Colonic mucosa (tissue), 4 donors: ENCODE measurements around the gene HERC4. TPM values are rescaled to one million over a fixed set of nuclear protein-coding genes. Genes with fewer than 3 reads are reported as not detected.

Experiments
- DNase-seq: peaks from one replicate; pipeline ENCODE4 v3.0.0-alpha.2; 2020
- H3K27ac ChIP-seq: fragments of 200-600 bp; one replicate; pipeline ENCODE4 v1.8.0; 2021
- H3K27me3 ChIP-seq: fragments of 200-600 bp; one replicate; pipeline ENCODE4 v1.8.0; 2021
- H3K36me3 ChIP-seq: fragments of 200-600 bp; one replicate; pipeline ENCODE4 v1.8.0; 2021
- H3K4me1 ChIP-seq: fragments of 200-600 bp; one replicate; pipeline ENCODE4 v1.8.0; 2021; ENCODE audit warnings: mild to moderate bottlenecking
- H3K4me3 ChIP-seq: fragments of 200-600 bp; one replicate; pipeline ENCODE4 v1.8.0; 2021
- H3K9ac ChIP-seq, 2 donors: one replicate each; pipeline ENCODE4 v1.7.0; 2013; ENCODE audit warnings: control low read depth in 2 of 2, low read depth in 2 of 2, low read length in 2 of 2
- H3K9me3 ChIP-seq: fragments of 200-600 bp; one replicate; pipeline ENCODE4 v1.8.0; 2021
- intact Hi-C: fragments of 100-400 bp; cut with DNase I; formaldehyde crosslinking; loops from one replicate; pipeline ENCODE4 v1.14.1; 2022
- total RNA-seq, 2 donors: library from RNA; stranded (reverse); fragmentation: NEBNext Ultra II Directional in 1 of 2; extraction: Animal tissue kit (Norgen Biotek cat#: 25700) in 1 of 2; gene quantifications; one replicate each; pipeline ENCODE4 v1.2.1, GENCODE V29; 2021
- TF ChIP-seq, protein P1 (sequence below): fragments of 200-600 bp; IDR thresholded peaks from one replicate; pipeline ENCODE4 v1.8.0; 2022; ENCODE audit warnings: antibody characterized with exemption, mild to moderate bottlenecking
- donor health status: healthy.
- donor health status: DM: no; HTN: no; CAD: no.
- donor health status: DM: no; HTN: no; CAD: no.

The HERC4 gene
- total RNA-seq, 2 donors from 2014 or later = 35.3 to 51.5 TPM

- Histone ChIP-seq H3K9me3 (no peaks in the 10 kb centered on the region), H3K27me3 (no peaks in the 10 kb centered on the region), H3K36me3 (no peaks in the 10 kb centered on the region), H3K9ac (no peak overlapping the region), H3K27ac (no peak overlapping the region), H3K4me3 (no peak overlapping the region), H3K4me1 (no peaks in the 10 kb centered on the region)
- DNase-seq = no peak
- intact Hi-C loops = no loop called here
- TF ChIP-seq, protein P1, sequence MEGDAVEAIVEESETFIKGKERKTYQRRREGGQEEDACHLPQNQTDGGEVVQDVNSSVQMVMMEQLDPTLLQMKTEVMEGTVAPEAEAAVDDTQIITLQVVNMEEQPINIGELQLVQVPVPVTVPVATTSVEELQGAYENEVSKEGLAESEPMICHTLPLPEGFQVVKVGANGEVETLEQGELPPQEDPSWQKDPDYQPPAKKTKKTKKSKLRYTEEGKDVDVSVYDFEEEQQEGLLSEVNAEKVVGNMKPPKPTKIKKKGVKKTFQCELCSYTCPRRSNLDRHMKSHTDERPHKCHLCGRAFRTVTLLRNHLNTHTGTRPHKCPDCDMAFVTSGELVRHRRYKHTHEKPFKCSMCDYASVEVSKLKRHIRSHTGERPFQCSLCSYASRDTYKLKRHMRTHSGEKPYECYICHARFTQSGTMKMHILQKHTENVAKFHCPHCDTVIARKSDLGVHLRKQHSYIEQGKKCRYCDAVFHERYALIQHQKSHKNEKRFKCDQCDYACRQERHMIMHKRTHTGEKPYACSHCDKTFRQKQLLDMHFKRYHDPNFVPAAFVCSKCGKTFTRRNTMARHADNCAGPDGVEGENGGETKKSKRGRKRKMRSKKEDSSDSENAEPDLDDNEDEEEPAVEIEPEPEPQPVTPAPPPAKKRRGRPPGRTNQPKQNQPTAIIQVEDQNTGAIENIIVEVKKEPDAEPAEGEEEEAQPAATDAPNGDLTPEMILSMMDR = no peak
Observed at GRCh38 chr10:68103261-68103878, 28.3 kb upstream of the HERC4 start.

- no peaks in the 10 kb centered on the region for H3K4me1 ChIP-seq
- no peaks in the 10 kb centered on the region for H3K9me3 ChIP-seq
- H3K9ac ChIP-seq = no peak overlapping the region
- H3K4me3 ChIP-seq = no peak overlapping the region
- H3K27me3 ChIP-seq = no peaks in the 10 kb centered on the region
- no peaks in the 10 kb centered on the region for H3K36me3 ChIP-seq
- no peak overlapping the region for H3K27ac ChIP-seq
- TF ChIP-seq, protein P1 = no peak
- DNase-seq = no peak
- intact Hi-C loops = no loop called here
Observed at GRCh38 chr10:68101066-68101465, 26.0 kb upstream of the HERC4 start.

GRCh38 chr10:68099736-68100135, 24.7 kb upstream of the HERC4 start:
- H3K36me3 ChIP-seq = no peaks in the 10 kb centered on the region
- intact Hi-C loops = no loop called here
- no peak overlapping the region for H3K9ac ChIP-seq
- H3K4me1 ChIP-seq = no peaks in the 10 kb centered on the region
- no peaks in the 10 kb centered on the region for H3K9me3 ChIP-seq
- no peak overlapping the region for H3K4me3 ChIP-seq
- H3K27ac ChIP-seq = no peak overlapping the region
- TF ChIP-seq, protein P1 = no peak
- H3K27me3 ChIP-seq = no peaks in the 10 kb centered on the region
- no peak for DNase-seq

DNA sequence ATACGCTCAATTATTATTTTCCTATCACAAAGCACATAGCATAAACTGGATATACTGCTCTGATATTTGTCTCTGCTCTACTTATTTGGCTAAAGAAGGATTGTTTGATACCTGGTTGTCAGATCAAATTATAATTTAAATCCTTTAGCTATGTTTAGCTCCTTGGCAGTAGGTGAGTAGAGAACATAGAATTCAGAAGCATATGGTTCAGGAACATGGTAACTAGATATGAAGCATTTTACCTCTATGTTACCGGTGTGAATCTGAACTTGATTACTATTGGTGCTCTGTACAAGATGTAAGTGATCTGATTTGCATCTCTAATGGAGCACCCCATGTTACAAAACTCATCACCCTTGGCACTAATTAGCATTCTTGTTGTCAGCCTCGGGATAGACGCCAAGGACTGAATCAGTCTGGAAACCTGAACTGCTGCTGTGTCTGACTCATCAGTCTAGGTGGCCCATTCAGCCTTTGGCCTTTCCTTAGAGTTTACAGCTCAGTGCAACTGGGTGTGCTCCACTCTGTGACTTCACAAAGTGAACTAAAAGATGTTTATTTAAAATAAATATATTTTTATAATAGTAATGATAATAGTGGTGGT, 21.9 kb upstream of the HERC4 start:
- Histone ChIP-seq H3K27me3 (no peaks in the 10 kb centered on the region), H3K9ac (no peak overlapping the region), H3K27ac (no peak overlapping the region), H3K36me3 (no peaks in the 10 kb centered on the region), H3K4me3 (no peak overlapping the region), H3K9me3 (no peaks in the 10 kb centered on the region), H3K4me1 (no peaks in the 10 kb centered on the region)
- intact Hi-C loops = no loop called here
- DNase-seq = peak; percentile 75
- TF ChIP-seq, protein P1 = no peak

- H3K9ac ChIP-seq = no peak overlapping the region
Observed at GRCh38 chr10:68095153-68095552, 20.1 kb upstream of the HERC4 start.

More at GRCh38 chr10:68095153-68095552, 20.1 kb upstream of the HERC4 start:
- Histone ChIP-seq H3K4me3 (no peak overlapping the region), H3K9me3 (no peaks in the 10 kb centered on the region), H3K27ac (no peak overlapping the region), H3K36me3 (no peaks in the 10 kb centered on the region), H3K4me1 (no peaks in the 10 kb centered on the region), H3K27me3 (no peaks in the 10 kb centered on the region)
- TF ChIP-seq, protein P1 = no peak
- DNase-seq = no peak
- intact Hi-C loops = no loop called here
